ENCODE measurements around the gene SYTL5. TPM values are rescaled to one million over a fixed set of nuclear protein-coding genes. Genes with fewer than 3 reads are reported as not detected.

Gene SYTL5
- total and polyA plus RNA-seq, 4 donors = 0.83 to 8.4 (median 1.5) TPM

DNA sequence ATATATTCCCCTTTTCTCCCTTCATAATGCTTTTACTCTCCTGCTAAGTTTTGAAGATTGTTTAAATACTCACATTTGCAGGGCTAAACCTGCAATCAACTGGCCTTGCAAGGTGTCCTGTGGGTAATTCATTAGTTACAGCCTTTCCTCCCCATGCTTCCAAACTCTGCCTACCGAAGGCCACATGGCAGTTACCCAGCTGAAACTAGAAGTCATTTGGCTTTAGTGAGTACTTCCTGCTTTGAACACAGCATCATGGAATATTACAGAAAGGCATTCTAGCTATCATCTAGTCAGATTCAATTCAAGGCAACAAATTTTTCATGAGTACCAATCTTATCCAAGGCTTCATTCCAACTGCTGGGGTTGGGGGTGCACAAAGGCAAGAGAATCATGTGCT lies 158.7 kb downstream of the SYTL5 start:
- H3K4me3 ChIP-seq = no peak overlapping the region
- H3K36me3 ChIP-seq (ENCODE audit: control insufficient read depth in 4 of 4, insufficient read depth in 4 of 4, low read length in 4 of 4) = peaks cover 0 to 3% (median under 1%) of the 10 kb centered on the region in 4 donors
- peaks cover 0 to 12% (median 4%) of the 10 kb centered on the region in 3 donors for H3K27me3 ChIP-seq (ENCODE audit: control insufficient read depth in 3 of 3, insufficient read depth in 3 of 3, low read length in 2 of 3)
- H3K27ac ChIP-seq (ENCODE audit: low read depth in 1 of 2, low read length in 1 of 2) = no peak overlapping the region
- TF ChIP-seq CTCF (IDR thresholded peaks at IDR 0.05; ENCODE audit: control extremely low read depth, extremely low read depth) = no peak
- peaks cover 0 to 3% (median 0%) of the 10 kb centered on the region in 5 donors for H3K4me1 ChIP-seq (ENCODE audit: control insufficient read depth in 5 of 5, insufficient read depth in 5 of 5, low read length in 5 of 5)
- 47 to 56% methylated on average over 1 of the region's 1 CpG for WGBS, 2 donors
- H3K9me3 ChIP-seq (ENCODE audit: control insufficient read depth in 4 of 4, insufficient read depth in 3 of 4, low read length in 3 of 4) = peaks cover 0 to 2% (median 0%) of the 10 kb centered on the region in 4 donors
- DNase-seq (no peak), ATAC-seq (ENCODE audit: insufficient read depth, low FRiP score) (no peak)
- H3K9ac ChIP-seq (ENCODE audit: insufficient read depth in 1 of 2, low read length in 2 of 2) = no peak overlapping the region

DNA sequence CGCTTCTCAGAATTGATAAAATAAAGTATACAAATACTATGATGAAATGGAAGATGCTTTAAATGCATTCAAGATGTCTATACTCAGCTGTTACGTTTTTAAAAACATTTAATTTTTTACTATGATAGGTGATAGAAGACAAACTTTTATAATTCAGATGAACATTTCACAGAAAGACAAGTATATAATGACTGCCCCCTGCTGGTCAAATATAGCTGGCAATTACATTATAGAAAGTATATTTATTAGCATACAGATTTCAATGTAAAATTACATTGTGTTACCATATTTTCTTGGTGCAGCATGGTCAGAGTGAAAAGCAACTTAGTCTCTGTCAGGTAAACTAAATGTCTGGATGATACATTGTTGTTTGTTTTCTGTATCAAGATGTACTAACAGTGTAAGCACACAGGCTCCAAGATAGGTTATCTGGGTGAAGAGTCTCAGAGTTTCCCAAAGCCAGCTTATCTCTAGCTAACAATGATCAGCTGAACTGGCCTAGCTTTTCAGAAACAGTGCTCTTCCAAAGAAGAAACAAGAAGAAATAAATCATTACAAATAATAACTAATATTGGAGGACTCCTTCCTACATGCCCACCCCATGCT lies 160.2 kb downstream of the SYTL5 start:
- Histone ChIP-seq H3K36me3 (ENCODE audit: control insufficient read depth in 4 of 4, insufficient read depth in 4 of 4, low read length in 4 of 4) (no peaks in the 10 kb centered on the region), H3K27me3 (ENCODE audit: control insufficient read depth in 3 of 3, insufficient read depth in 3 of 3, low read length in 2 of 3) (peaks cover 0 to 15% (median 4%) of the 10 kb centered on the region in 3 donors), H3K9ac (ENCODE audit: insufficient read depth in 1 of 2, low read length in 2 of 2) (no peak overlapping the region), H3K27ac (ENCODE audit: low read depth in 1 of 2, low read length in 1 of 2) (no peak overlapping the region), H3K4me3 (no peak overlapping the region), H3K9me3 (ENCODE audit: control insufficient read depth in 4 of 4, insufficient read depth in 3 of 4, low read length in 3 of 4) (peaks cover 0 to 2% (median 0%) of the 10 kb centered on the region in 4 donors), H3K4me1 (ENCODE audit: control insufficient read depth in 5 of 5, insufficient read depth in 5 of 5, low read length in 5 of 5) (peaks cover 0 to 3% (median 0%) of the 10 kb centered on the region in 5 donors)
- no peak for ATAC-seq (ENCODE audit: insufficient read depth, low FRiP score)
- 46 to 55% methylated on average over 2 of the region's 2 CpGs for WGBS, 2 donors
- TF ChIP-seq CTCF (IDR thresholded peaks at IDR 0.05; ENCODE audit: control extremely low read depth, extremely low read depth) = peak; percentile 44
- peak in 2 of 3 donors; percentile 50 to 63 for DNase-seq

- Histone ChIP-seq H3K9ac (ENCODE audit: insufficient read depth in 1 of 2, low read length in 2 of 2) (no peak overlapping the region), H3K36me3 (ENCODE audit: control insufficient read depth in 4 of 4, insufficient read depth in 4 of 4, low read length in 4 of 4) (no peaks in the 10 kb centered on the region), H3K4me1 (ENCODE audit: control insufficient read depth in 5 of 5, insufficient read depth in 5 of 5, low read length in 5 of 5) (peaks cover 0 to 2% (median 0%) of the 10 kb centered on the region in 5 donors), H3K27ac (ENCODE audit: low read depth in 1 of 2, low read length in 1 of 2) (no peak overlapping the region), H3K4me3 (no peak overlapping the region), H3K9me3 (ENCODE audit: control insufficient read depth in 4 of 4, insufficient read depth in 3 of 4, low read length in 3 of 4) (peaks cover 0 to 2% (median 0%) of the 10 kb centered on the region in 4 donors), H3K27me3 (ENCODE audit: control insufficient read depth in 3 of 3, insufficient read depth in 3 of 3, low read length in 2 of 3) (peaks cover 0 to 12% (median 8%) of the 10 kb centered on the region in 3 donors)
- 78 to 100% methylated on average over 1 of the region's 1 CpG for WGBS, 2 donors
- no peak for TF ChIP-seq CTCF (IDR thresholded peaks at IDR 0.05; ENCODE audit: control extremely low read depth, extremely low read depth)
- ATAC-seq (ENCODE audit: insufficient read depth, low FRiP score) (no peak), DNase-seq (no peak)
Measured at GRCh38 chrX:38170556-38170955, 164.2 kb downstream of the SYTL5 start.
